ENCODE results near the gene OCIAD1. TPM values are rescaled to one million over a fixed set of nuclear protein-coding genes. Genes with fewer than 3 reads are reported as not detected.

OCIAD1 gene
- total and polyA plus RNA-seq, 10 of the 15 experiments (the other 5 are each of a cell fraction or from before 2014, with no cell fraction given), result 89.1 to 196 (median 136) TPM

DNA sequence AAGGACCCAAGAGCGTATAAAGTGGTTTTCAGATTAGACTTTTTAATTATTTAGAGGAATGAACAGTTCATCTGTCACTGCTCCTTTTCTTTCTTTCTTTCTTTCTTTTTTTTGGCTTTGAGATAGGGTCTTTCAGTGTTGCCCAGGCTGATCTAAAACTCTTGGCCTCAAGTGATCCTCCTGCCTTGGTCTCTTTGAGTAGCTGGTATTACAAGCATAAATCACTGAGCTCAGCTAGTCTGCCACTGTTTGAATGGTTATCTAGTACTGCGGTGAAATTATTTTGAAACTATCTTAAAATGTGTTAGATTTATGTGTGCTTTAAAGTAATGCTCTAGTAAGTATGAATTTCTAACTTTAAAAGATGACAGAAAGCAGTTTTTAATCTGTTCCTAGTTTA is 44.3 kb upstream of the OCIAD1 start:
- no peak overlapping the region for H3K27ac ChIP-seq (ENCODE audit: control insufficient read depth, insufficient read depth)
- H3K4me2 ChIP-seq (ENCODE audit: control insufficient read depth, insufficient read depth), result no peak overlapping the region
- RAD21 ChIA-PET (ENCODE audit: unreplicated experiment), result no interaction called here
- H3K9me3 ChIP-seq (replicated peaks; ENCODE audit: control insufficient read depth, insufficient read depth, low read length), result no peaks in the 10 kb centered on the region
- DNase-seq (ENCODE audit: low read depth, low spot score), result no peak
- ATAC-seq, result no peak
- no peaks in the 10 kb centered on the region for H4K20me1 ChIP-seq (ENCODE audit: control insufficient read depth, insufficient read depth)
- H3K79me2 ChIP-seq (ENCODE audit: control insufficient read depth, insufficient read depth, low read length), result no peaks in the 10 kb centered on the region
- H3K27me3 ChIP-seq (replicated peaks in 1 of 2; ENCODE audit: control insufficient read depth in 2 of 2, insufficient read depth in 2 of 2, low read length in 1 of 2), result no peaks in the 10 kb centered on the region
- intact Hi-C loops (cut with micrococcal nuclease; ENCODE audit: unreplicated experiment), result no loop called here
- in situ Hi-C loops (cut with MboI), result no loop called here
- FAIRE-seq, result no peak
- WGBS (ENCODE audit: insufficient coverage, insufficient replicate concordance, low lambda C conversion rate, missing lambda C conversion rate), result 66% methylated on average over 2 of the region's 2 CpGs
- CTCF ChIA-PET, result no interaction called here
- TF ChIP-seq SIN3A (IDR thresholded peaks at IDR 0.05; ENCODE audit: low read depth, low read length) (no peak), SP1 (IDR thresholded peaks at IDR 0.05; ENCODE audit: low read depth, low read length) (no peak), FOXK2 (IDR thresholded peaks at IDR 0.05) (no peak), MEF2A (IDR thresholded peaks at IDR 0.05; ENCODE audit: insufficient read depth, low read depth, low read length) (no peak), GATAD2B (conservative IDR thresholded peaks at IDR 0.05; ENCODE audit: low read depth) (no peak), TAF1 (IDR thresholded peaks at IDR 0.05; ENCODE audit: borderline replicate concordance, low read depth, low read length) (no peak), KLF5 (IDR thresholded peaks at IDR 0.05; ENCODE audit: partially characterized antibody) (no peak), ZNF207 (IDR thresholded peaks at IDR 0.05; ENCODE audit: borderline replicate concordance) (no peak), CREB1 (IDR thresholded peaks at IDR 0.05; ENCODE audit: low read depth) (no peak)
- TF ChIP-seq, protein P1, sequence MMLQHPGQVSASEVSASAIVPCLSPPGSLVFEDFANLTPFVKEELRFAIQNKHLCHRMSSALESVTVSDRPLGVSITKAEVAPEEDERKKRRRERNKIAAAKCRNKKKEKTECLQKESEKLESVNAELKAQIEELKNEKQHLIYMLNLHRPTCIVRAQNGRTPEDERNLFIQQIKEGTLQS (IDR thresholded peaks at IDR 0.05; ENCODE audit: borderline replicate concordance, extremely low read depth, low read depth, low read length), result no peak
- TF ChIP-seq, protein P2, sequence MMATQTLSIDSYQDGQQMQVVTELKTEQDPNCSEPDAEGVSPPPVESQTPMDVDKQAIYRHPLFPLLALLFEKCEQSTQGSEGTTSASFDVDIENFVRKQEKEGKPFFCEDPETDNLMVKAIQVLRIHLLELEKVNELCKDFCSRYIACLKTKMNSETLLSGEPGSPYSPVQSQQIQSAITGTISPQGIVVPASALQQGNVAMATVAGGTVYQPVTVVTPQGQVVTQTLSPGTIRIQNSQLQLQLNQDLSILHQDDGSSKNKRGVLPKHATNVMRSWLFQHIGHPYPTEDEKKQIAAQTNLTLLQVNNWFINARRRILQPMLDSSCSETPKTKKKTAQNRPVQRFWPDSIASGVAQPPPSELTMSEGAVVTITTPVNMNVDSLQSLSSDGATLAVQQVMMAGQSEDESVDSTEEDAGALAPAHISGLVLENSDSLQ (IDR thresholded peaks at IDR 0.05), result no peak
- TF ChIP-seq, protein P3, sequence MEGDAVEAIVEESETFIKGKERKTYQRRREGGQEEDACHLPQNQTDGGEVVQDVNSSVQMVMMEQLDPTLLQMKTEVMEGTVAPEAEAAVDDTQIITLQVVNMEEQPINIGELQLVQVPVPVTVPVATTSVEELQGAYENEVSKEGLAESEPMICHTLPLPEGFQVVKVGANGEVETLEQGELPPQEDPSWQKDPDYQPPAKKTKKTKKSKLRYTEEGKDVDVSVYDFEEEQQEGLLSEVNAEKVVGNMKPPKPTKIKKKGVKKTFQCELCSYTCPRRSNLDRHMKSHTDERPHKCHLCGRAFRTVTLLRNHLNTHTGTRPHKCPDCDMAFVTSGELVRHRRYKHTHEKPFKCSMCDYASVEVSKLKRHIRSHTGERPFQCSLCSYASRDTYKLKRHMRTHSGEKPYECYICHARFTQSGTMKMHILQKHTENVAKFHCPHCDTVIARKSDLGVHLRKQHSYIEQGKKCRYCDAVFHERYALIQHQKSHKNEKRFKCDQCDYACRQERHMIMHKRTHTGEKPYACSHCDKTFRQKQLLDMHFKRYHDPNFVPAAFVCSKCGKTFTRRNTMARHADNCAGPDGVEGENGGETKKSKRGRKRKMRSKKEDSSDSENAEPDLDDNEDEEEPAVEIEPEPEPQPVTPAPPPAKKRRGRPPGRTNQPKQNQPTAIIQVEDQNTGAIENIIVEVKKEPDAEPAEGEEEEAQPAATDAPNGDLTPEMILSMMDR (IDR thresholded peaks at IDR 0.05 in 2 of 3, conservative IDR thresholded peaks at IDR 0.05 in 1 of 3; ENCODE audit: control insufficient read depth in 2 of 3, extremely low read depth in 1 of 3, insufficient read depth in 1 of 3, low read depth in 3 of 3, low read length in 3 of 3), result no peak
- TF ChIP-seq, protein P4, sequence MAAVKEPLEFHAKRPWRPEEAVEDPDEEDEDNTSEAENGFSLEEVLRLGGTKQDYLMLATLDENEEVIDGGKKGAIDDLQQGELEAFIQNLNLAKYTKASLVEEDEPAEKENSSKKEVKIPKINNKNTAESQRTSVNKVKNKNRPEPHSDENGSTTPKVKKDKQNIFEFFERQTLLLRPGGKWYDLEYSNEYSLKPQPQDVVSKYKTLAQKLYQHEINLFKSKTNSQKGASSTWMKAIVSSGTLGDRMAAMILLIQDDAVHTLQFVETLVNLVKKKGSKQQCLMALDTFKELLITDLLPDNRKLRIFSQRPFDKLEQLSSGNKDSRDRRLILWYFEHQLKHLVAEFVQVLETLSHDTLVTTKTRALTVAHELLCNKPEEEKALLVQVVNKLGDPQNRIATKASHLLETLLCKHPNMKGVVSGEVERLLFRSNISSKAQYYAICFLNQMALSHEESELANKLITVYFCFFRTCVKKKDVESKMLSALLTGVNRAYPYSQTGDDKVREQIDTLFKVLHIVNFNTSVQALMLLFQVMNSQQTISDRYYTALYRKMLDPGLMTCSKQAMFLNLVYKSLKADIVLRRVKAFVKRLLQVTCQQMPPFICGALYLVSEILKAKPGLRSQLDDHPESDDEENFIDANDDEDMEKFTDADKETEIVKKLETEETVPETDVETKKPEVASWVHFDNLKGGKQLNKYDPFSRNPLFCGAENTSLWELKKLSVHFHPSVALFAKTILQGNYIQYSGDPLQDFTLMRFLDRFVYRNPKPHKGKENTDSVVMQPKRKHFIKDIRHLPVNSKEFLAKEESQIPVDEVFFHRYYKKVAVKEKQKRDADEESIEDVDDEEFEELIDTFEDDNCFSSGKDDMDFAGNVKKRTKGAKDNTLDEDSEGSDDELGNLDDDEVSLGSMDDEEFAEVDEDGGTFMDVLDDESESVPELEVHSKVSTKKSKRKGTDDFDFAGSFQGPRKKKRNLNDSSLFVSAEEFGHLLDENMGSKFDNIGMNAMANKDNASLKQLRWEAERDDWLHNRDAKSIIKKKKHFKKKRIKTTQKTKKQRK (IDR thresholded peaks at IDR 0.05; ENCODE audit: low read depth, low read length), result no peak
- TF ChIP-seq, protein P5, sequence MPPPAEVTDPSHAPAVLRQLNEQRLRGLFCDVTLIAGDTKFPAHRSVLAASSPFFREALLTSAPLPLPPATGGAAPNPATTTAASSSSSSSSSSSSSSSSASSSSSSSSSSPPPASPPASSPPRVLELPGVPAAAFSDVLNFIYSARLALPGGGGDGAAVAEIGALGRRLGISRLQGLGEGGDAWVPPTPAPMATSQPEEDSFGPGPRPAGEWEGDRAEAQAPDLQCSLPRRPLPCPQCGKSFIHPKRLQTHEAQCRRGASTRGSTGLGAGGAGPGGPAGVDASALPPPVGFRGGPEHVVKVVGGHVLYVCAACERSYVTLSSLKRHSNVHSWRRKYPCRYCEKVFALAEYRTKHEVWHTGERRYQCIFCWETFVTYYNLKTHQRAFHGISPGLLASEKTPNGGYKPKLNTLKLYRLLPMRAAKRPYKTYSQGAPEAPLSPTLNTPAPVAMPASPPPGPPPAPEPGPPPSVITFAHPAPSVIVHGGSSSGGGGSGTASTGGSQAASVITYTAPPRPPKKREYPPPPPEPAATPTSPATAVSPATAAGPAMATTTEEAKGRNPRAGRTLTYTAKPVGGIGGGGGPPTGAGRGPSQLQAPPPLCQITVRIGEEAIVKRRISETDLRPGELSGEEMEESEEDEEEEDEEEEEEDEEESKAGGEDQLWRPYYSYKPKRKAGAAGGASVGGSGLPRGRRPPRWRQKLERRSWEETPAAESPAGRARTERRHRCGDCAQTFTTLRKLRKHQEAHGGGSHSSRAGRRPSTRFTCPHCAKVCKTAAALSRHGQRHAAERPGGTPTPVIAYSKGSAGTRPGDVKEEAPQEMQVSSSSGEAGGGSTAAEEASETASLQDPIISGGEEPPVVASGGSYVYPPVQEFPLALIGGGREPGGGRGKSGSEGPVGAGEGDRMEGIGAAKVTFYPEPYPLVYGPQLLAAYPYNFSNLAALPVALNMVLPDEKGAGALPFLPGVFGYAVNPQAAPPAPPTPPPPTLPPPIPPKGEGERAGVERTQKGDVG (CRISPR knock-in tag; IDR thresholded peaks at IDR 0.05), result no peak
- H3K9ac ChIP-seq (ENCODE audit: control insufficient read depth, insufficient read depth, low read length), result no peak overlapping the region
- no peaks in the 10 kb centered on the region for H3K36me3 ChIP-seq (ENCODE audit: control insufficient read depth in 2 of 2, insufficient read depth in 2 of 2, low read length in 1 of 2)
- BruUV-seq (replicated peaks), result no TSS peak
- SMC1A ChIA-PET (ENCODE audit: uncharacterized antibody, unreplicated experiment), result no interaction called here
- H2AFZ ChIP-seq (ENCODE audit: control insufficient read depth, low read depth, low read length), result no peak overlapping the region
- POLR2A ChIA-PET, result no interaction called here
- no peak overlapping the region for H3K4me3 ChIP-seq
- no peaks in the 10 kb centered on the region for H3K4me1 ChIP-seq (ENCODE audit: control insufficient read depth, insufficient read depth, low read length)

Measured in GM12878 (cell line).